Dermis blood vessel endothelial cell (primary cell): ENCODE measurements around the gene PPTC7. TPM values are rescaled to one million over a fixed set of nuclear protein-coding genes. Genes with fewer than 3 reads are reported as not detected.
"Not testable (repeated sequence)": the region's sequence is repeated elsewhere in the genome, so short reads cannot be mapped to it uniquely, and the experiment has no call there.

Experiments
- DNase-seq: peaks from one replicate; pipeline ENCODE4 v3.0.0; 2010
- total RNA-seq: library from RNA; depleted of rRNA; stranded (reverse); fragments of >200 nt; gene quantifications from 2 replicates; pipeline ENCODE4 v1.2.3, GENCODE V29; 2014

PPTC7 gene
- 9.0 and 13.3 TPM in 2 replicates for total RNA-seq

DNA sequence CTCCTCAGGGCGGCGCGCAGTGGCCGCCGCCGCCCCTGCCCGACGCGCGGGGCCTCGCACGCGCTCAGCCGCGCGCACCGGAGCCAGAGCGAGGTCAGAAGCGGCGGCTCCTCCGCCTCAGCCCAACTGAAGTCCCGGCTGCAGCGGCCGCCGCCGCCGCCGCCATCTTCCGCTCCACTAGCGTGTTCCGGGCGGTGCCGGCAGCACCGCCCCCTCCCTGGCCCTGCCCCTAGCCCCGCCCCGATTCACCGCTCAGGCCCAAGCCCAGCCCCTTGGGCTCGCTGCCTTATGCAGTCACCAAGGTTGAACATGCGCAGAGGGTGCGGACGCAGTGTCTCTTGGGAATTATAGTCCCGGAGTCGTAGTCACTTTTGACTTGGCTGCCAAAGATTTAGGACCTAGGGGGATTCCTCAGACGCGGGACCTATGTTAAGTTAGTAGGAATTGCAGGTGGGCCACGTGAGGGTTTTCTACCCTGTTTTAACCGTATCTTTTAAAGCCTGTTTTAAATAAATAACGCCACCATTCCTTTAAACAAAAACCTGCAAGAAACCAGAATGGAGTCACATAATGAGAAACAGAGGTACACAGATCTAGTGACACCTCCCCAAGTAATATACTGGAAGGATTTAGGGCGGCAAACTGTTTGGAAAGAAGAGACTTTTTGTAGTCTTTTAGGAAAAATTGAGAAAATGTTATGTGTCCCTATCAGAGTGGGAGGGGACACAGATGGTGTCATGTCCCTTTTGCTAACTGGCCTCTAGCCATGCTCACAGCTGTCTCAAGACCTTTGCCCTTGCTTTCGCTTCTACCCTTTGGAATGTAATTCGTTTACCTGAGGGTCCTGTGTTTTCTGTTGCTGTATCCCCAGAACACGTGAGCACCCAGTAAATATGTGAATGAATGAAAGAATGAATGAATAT is at the start of gene PPTC7:
TSS of gene PPTC7 (minus strand) at position 182 of the 923 bp plus-strand sequence. CDS start 287 bp downstream, outside the sequence.
- peak; percentile 98 for DNase-seq

DNA sequence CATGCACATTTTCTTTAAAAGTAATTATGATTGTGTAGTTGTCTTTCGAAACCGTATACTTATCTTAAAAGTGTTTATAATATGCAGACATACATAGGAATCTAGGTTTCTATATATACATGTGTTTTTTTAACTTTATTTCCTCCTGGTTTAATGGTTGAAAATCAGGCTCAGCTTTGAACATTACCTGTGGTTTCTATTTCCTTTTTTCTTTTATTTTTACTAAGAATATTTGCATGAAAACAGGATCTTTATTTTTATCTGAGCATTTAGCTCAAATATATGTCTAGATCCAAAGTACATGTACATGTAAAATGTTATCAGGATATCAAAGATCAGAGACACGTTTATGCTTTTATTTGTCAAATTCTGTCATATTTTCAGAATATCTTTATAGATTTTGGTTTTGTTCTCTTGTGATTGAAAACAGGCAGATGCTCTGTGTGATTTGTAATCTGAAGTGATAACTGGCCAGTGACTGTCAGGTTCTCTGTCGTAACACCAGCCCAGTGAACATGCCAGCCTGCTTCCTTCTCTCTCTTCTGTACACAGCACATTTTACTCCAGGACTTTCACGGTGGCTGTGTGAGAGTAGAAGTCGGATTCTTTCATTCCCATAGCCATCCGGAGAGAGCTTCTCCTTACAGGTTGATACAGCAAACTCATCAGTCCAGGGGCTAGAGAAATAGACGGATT is 44.5 kb upstream of the PPTC7 start:
- DNase-seq = no peak

DNA sequence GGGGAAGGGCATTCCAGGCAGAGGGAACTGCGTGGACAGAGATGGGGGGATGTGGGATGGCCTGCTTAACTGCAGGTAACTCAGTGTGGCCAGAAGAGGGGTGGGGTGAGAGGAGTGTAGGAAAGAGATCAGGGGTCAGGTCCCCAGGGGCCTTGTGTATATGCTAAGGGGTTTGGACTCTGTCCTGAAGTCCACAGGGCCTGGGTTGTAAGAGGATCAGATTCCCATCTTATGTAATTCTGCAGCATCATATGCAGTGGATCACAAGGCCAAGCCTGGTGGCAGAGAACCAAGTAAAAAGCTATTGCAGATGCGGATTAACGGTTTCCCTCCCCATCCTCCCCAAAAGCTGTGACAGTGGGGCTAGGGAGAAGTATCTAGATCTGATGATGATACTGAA is 39.5 kb upstream of the PPTC7 start:
- no peak for DNase-seq

- no peak for DNase-seq
Observed at GRCh38 chr12:110619534-110619953, 36.4 kb upstream of the PPTC7 start.

DNA sequence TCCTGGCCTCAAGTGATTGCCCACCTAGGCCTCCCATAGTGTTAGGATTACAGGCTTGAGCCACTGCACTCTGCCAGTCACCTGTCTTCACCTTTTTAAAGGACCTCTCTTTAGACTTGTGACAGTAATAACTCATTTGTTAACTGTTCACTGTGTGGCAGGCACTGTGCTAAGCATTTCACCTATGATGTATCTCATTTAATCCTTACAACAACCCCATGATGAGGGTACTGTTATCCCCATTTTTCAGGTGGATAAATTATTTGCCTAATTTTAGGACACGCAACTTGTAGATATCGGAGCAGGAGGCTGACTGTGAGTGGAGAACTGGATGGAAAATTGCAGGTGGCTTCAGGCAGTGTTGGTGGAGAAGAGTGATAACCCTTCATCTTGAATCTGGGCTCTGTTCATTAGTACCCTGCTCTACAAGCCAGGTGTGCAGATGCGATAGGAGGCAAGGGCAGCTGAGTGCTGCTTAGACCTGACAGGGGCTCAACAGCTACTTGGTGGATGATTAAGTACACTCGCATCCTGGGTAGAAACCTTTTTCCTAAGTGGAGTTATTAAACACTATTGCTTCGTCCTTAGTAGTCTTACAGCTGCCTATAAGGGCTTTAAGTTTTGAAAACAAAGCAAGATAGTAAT is 33.5 kb upstream of the PPTC7 start:
- DNase-seq = no peak

DNA sequence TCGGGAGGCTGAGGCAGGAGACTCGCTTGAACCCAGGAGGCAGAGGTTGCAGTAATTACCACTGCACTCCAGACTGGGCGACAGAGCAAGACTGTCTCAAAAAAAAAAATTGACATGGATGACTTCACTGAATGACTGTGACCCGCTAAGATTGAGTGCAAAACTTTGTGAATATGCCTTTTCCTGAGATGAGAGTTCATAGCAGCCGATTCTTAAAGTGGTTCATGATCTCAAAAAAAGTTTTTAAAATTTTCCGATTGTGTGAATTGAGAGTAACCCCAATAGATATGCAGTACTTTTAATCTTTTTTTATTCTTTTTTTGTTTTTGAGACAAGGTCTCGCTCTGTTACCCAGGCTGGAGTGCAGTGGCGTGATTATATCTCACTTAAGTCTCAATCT is 32.1 kb upstream of the PPTC7 start:
- DNase-seq = no peak

DNA sequence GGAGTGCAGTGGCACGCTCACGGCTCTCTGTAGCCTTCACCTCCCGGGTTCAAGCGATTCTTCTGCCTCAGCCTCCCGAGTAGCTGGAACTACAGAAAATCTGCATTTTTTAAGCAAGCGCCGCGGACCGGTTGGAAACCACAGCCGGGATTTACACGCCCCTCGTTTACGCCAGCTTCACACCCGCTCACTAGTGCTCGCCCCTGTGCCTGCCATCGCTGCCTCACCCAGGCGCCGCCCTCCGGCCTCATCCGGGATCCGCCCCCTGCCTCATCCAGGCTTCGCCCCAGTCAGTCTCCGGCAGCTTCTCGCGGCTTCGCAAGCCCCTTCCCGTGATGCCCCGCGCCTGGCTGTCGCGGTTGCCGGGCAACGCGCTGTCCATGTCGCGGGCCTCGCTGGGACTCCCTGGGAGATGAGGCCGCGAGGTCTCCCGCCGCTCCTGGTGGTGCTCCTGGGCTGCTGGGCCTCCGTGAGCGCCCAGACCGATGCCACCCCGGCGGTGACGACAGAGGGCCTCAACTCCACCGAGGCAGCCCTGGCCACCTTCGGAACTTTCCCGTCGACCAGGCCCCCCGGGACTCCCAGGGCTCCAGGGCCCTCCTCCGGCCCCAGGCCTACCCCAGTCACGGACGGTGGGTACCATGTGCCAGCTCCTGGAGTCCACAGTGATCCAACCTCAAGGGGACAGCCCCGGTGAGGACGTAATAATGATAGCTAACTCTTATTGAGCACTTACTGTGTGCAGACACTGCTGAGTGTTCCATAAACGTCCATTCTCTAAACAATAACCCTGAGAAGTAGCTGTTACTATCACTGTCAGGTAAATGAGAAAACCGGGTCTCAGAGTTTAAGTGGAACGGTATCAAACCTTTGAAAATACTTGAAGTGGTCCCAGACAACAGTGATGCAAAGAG is 30.9 kb upstream of the PPTC7 start, which contains the start of gene TCTN1:
TSS of gene TCTN1 (plus strand) at position 359 of the 914 bp plus-strand sequence. CDS start at position 413, 54 bp downstream.
- DNase-seq = peak; percentile 95

GRCh38 chr12:110613071-110613770 is 30.1 kb upstream of the PPTC7 start:
- DNase-seq = no peak

- no peak for DNase-seq
Observed at GRCh38 chr12:110606253-110606611, 23.1 kb upstream of the PPTC7 start.

DNA sequence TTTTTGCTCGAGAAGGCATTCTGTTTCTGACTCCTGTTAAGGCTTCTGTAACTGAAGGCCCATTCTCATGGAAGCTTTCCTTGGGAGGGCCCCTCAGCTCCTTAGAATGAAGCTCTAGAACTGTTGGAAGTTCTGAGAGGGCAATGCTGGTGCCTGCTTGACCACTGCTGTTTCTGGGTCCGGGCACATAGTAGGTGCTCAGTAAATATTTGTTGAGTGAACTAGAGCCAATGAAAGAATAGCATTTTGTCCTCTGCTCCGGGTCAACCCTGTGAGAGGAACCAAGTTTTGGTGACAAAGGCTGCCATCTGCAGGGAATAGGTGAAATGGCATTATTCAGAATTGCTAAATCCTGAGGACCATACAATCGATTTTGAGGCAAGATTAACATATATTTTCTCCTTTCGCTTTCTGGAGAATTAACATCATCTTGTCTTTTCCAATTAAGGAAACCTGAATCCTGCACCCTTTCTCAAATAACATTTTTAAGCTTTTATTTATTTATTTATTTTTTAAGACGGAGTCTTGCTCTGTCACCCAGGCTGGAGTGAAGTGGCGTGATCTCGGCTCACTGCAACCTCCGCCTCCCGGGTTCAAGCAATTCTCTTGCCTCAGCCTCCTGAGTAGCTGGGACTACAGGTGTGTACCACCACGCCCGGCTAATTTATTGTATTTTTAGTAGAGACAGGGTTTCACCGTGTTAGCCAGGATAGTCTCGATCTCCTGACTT is 19.1 kb upstream of the PPTC7 start:
- DNase-seq = peak; percentile 75

- DNase-seq = peak; percentile 69
Observed at GRCh38 chr12:110600254-110600653, 17.1 kb upstream of the PPTC7 start.

GRCh38 chr12:110599334-110599733 is 16.2 kb upstream of the PPTC7 start:
- no peak for DNase-seq

GRCh38 chr12:110597885-110598284 is 14.8 kb upstream of the PPTC7 start:
- no peak for DNase-seq

DNA sequence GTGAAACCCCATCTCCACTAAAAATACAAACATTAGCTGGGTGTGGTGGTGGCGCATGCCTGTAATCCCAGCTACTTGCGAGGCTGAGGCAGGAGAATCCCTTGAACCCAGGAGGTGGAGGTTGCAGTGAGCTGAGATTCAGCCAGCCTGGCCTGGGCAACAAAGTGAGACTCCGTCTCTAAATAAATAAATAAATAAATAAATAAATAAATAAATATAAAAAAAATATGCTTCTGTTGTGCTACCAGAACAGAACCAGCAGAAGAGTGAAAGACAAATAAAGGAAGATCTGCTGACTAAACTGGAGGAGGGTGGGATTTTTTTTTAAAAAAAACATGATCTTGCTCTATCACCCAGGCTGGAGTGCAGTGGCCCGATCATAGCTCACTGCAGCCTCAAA is 9.8 kb upstream of the PPTC7 start:
- not testable (repeated sequence) for DNase-seq

- DNase-seq = no peak
Observed at GRCh38 chr12:110592078-110592477, 9.0 kb upstream of the PPTC7 start.

DNA sequence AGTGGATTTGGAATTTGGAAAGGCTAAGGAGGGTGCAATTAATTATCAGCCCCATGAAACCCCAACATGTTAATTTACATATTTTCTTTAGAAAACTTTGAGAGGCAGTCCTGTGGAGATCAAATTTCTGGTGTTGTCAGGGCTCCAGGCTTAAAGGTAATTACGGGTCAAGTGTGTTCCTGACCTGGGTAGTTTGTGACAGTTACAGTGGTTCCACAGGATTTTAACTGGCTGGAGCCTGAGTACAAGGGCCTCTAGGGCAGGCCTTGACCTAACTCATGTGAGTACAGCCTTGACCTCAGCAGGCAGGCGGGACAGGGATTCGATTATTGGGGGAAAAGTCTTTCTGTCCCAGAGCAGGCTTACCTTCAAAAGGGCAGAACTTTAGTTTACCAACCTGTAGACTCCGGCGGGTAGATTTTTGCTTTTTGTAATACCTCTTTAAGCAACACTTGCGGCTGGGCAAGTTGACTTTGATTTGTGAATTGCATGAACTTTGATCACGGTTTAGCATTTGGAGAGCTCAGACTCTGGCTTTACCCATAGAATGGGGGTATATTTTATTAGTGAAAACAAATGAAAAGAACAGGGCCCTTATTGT is 8.4 kb upstream of the PPTC7 start:
- DNase-seq = no peak

DNA sequence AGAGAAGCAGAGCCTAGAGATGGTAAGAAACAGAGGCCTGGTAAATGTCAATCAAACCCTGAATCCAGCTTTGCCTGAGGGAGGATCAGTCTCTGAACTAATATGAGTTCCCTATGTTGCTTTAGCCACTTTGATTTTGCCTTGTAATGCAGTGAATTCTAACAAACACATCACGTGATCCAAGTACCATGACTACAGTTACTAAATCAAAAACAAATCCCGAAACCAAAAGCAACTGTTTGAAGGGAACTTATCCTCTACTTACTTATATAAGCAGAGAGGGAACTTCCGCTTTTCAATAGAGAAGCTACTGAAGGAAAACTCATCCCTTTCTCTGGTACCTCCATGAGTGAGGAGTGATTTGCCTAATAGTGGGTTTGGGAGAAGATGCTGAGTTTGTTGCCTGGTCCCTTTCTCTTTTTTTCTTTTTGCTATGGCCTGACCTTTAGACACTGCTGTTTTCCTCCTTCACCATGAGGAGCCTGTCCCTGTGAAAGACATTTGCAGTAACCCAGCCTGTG is 7.7 kb upstream of the PPTC7 start:
- no peak for DNase-seq

DNA sequence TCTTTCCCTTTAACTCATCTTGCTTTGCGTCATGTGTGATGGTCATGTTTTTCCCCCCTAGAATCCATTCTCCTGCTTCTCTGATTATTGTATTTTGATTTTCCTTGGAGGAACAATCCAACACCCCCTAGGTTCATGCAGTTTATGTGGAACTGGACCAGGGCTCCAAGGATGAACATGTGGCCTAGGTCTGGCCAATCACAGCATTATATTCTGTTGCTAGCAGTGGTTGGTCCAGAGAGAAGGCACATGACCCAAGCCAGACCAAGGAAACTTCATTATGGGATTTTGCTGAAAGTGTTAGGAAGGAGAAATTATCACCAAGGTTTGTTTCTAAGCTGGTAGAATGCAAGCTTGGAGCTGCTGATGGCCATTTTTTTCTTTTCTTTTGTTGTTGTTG is 6.9 kb upstream of the PPTC7 start:
- no peak for DNase-seq

DNA sequence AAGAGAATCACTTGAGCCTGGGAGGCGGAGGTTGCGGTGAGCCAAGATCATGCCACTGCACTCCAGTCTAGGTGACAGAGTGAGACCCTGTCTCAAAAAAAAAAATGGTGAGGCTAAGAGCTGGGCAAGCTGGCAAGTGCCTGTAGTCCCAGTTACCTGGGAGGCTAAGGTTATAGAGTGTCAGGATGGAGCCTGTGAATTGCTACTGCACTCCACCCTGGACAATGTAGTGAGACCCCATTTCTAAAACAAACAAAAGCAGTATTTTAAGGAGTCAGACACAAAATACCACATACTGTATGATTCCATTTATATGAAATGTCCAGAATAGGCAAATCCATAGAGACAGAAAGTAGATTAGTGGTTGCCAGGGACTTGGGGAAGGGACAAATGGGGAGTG is 4.0 kb upstream of the PPTC7 start:
- not testable (repeated sequence) for DNase-seq

DNA sequence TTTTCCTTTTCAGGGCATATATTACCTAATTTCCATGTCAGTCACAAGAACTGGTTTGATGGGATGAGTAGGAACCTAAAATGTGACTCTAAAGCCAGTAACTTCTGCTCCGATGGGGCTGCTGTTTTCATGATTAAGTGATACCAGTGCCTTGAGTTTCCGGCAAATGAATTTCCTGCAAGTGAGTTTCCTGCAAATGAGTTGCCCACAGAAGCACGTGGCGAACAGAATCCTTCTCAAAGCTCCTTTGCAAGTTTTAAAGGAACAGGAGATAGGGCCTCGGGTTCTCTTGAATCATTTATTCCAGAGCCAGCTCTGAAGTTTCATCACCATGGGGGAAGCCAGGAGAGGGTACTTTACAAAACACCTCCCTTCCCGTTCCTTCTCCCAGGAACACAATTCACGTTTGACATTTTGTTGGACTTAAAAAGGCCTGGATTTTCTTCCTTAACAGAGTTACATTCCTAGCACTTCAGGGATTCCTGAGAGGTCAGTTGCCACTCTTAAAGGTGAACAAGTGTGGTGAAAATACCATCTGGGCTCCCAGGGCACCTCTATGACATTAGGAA is 2.2 kb upstream of the PPTC7 start:
- DNase-seq = peak; percentile 65
